Heart right ventricle (tissue), 16 donors: ENCODE results near the gene KTI12. TPM values are rescaled to one million over a fixed set of nuclear protein-coding genes. Genes with fewer than 3 reads are reported as not detected.

Experiments used
- ATAC-seq, 8 donors: fragments of 200-7000 bp; cut with Tn5 transposase; one replicate each; pipeline ENCODE4 v1.9.1; 2020; ENCODE audit warnings: mild to moderate bottlenecking in 8 of 8, moderate library complexity in 8 of 8, moderate number of reproducible peaks in 1 of 8
- DNase-seq, 2 donors: peaks; one replicate each; pipeline ENCODE4 v3.0.0-alpha.2; 2020
- H3K27ac ChIP-seq, 10 donors: fragments of 200-600 bp; sonication (generic) in 2 of 10; one replicate each; pipeline versions ENCODE4 v1.5.0 to v1.8.0; 2020 to 2022; ENCODE audit warnings: mild to moderate bottlenecking in 3 of 10
- H3K27me3 ChIP-seq, 7 donors: fragments of 200-600 bp; one replicate each; pipeline ENCODE4 v1.8.0; 2021 to 2022; ENCODE audit warnings: mild to moderate bottlenecking in 2 of 7
- H3K36me3 ChIP-seq, 9 donors: fragments of 200-600 bp; sonication (generic) in 1 of 9; one replicate each; pipeline versions ENCODE4 v1.5.0 to v1.8.0; 2020 to 2022; ENCODE audit warnings: mild to moderate bottlenecking in 2 of 9
- H3K4me1 ChIP-seq, 9 donors: fragments of 200-600 bp; sonication (generic) in 1 of 9; one replicate each; pipeline versions ENCODE4 v1.5.0 to v1.8.0; 2020 to 2022; ENCODE audit warnings: mild to moderate bottlenecking in 4 of 9
- H3K4me3 ChIP-seq, 10 donors: fragments of 200-600 bp; sonication (generic) in 2 of 10; one replicate each; pipeline versions ENCODE4 v1.5.0 to v1.8.0; 2020 to 2022; ENCODE audit warnings: mild to moderate bottlenecking in 7 of 10, moderate library complexity in 2 of 10
- H3K9me3 ChIP-seq, 11 donors: fragments of 200-600 bp in 10 of 11; sonication (generic) in 2 of 11; one replicate each; pipeline versions ENCODE4 v1.5.0 to v1.8.0; 2013 to 2022; ENCODE audit warnings: mild to moderate bottlenecking in 2 of 11, control low read depth in 1 of 11, moderate library complexity in 1 of 11
- CTCF ChIP-seq, 9 donors: fragments of 200-600 bp; sonication (generic) in 2 of 9; IDR thresholded peaks; one replicate each; pipeline versions ENCODE4 v1.5.0 to v1.8.0; 2021 to 2022; ENCODE audit warnings: antibody characterized with exemption in 9 of 9, mild to moderate bottlenecking in 5 of 9, moderate library complexity in 1 of 9
- WGBS, 2 donors: extraction: QIAGEN DNeasy Blood & Tissue Kit; methylation state at CpG; one replicate each; pipeline ENCODE4 v1.1.7; 2013; ENCODE audit warnings: inconsistent platforms in 1 of 2; 5-methylcytosine and 5-hydroxymethylcytosine counted together
- intact Hi-C, 10 donors: fragments of 100-400 bp; cut with DNase I; formaldehyde crosslinking; loops; one replicate each; pipeline versions ENCODE4 v1.11.1 to v1.14.2; 2022
- polyA plus RNA-seq, 2 donors: library from polyadenylated mRNA; stranded (reverse); fragments of 200-250 nt; gene quantifications; one replicate each; pipeline ENCODE4 v1.2.3, GENCODE V29; 2013
- total RNA-seq, 10 donors: library from RNA; stranded (reverse); fragmentation: NEBNext Ultra II Directional in 3 of 10; extraction: Animal tissue kit (Norgen Biotek cat#: 25700) in 3 of 10; gene quantifications; one replicate each; pipeline versions ENCODE4 v1.2.1 to v1.2.4, GENCODE V29; 2021 to 2023
- donor health status: Arrhythmogenic right ventricular cardiomyopathy.
- donor health status: ischemic (EF 13 %, LVEDD 7.1; RV severe dilation, severe dysfunction).
- donor health status: healthy with polysubstance abuse.
- donor health status: DM: no; HTN: yes; CAD: no.
- donor health status: DM: no; HTN: no; CAD: no.
- donor health status: ischemic (EF 25% LVEDD 6.9; RV normal size, moderate dysfunction).
- donor health status: ischemic (EF 25% LVEDD 5.7; RV mildly dilated, moderate dysfunction).
- donor health status: healthy.
- donor health status: DM: yes; HTN: yes; CAD: no.
- donor health status: Ischemic cardiomyopathy.
- donor health status: ischemic (EF 35%, LVEDD 5.7; RV mildly dilated, moderate dysfunction).
- donor health status: nonischemic (EF 11% LVEDD 7.7; RV severe dilation, severe dysfunction).
- donor health status: DM: yes; HTN: yes; CAD: no.
- donor health status: PGD.
- donor health status: ischemic (EF 29% LVEDD 5.4; RV normal size, mild dysfunction).
- donor health status: nonischemic (EF 23%, LVEDD 6.1; RV moderate dilation, normal function).

Gene KTI12
- total and polyA plus RNA-seq, 12 donors: 1.9 to 7.5 (median 3.5) TPM

- H3K4me1 ChIP-seq: peaks cover 2 to 43% (median 31%) of the 10 kb centered on the region in 9 donors
These were observed 25.7 kb upstream of the KTI12 start for GRCh38 chr1:52059321-52059720.

GRCh38 chr1:52057876-52058415 lies 24.3 kb upstream of the KTI12 start:
- Histone ChIP-seq H3K27me3 (no peaks in the 10 kb centered on the region), H3K9me3 (no peaks in the 10 kb centered on the region), H3K36me3 (peaks cover 0 to 39% (median 17%) of the 10 kb centered on the region in 9 donors), H3K4me1 (peaks cover 2 to 53% (median 37%) of the 10 kb centered on the region in 9 donors), H3K4me3 (peak overlapping the region in 3 of 10 donors; percentile 86 to 97 (median 92)), H3K27ac (peak overlapping the region in 3 of 10 donors; percentile 4 to 97 (median 96))
- no peak for ATAC-seq
- TF ChIP-seq CTCF (IDR thresholded peaks at IDR 0.05): no peak
- DNase-seq: no peak
- intact Hi-C loops: loop anchor here in 1 of 10 donors (5.0 kb wide), 1 partner anchor 181 kb away; the partner anchor contains the start of gene NRDC
- WGBS, 2 donors: 84 to 88% methylated on average over 1 of the region's 1 CpG

More at GRCh38 chr1:52059321-52059720, 25.7 kb upstream of the KTI12 start:
- ATAC-seq: no peak
- H3K9me3 ChIP-seq: no peaks in the 10 kb centered on the region
- no peak overlapping the region for H3K27ac ChIP-seq
- TF ChIP-seq CTCF (IDR thresholded peaks at IDR 0.05): no peak
- intact Hi-C loops: loop anchor here in 1 of 10 donors (5.0 kb wide), 1 partner anchor 182 kb away; the partner anchor contains the start of gene NRDC
- H3K4me3 ChIP-seq: no peak overlapping the region
- no peak for DNase-seq
- H3K27me3 ChIP-seq: no peaks in the 10 kb centered on the region
- H3K36me3 ChIP-seq: peaks cover 0 to 47% (median 21%) of the 10 kb centered on the region in 9 donors

GRCh38 chr1:52057255-52057654 lies 23.6 kb upstream of the KTI12 start:
- Histone ChIP-seq H3K27me3 (no peaks in the 10 kb centered on the region), H3K9me3 (no peaks in the 10 kb centered on the region), H3K4me3 (peak overlapping the region in 8 of 10 donors; percentile 73 to 99 (median 90)), H3K27ac (peak overlapping the region in 5 of 10 donors; percentile 88 to 97 (median 91)), H3K36me3 (peaks cover 0 to 39% (median 14%) of the 10 kb centered on the region in 9 donors), H3K4me1 (peaks cover 2 to 53% (median 37%) of the 10 kb centered on the region in 9 donors)
- DNase-seq (no peak), ATAC-seq (no peak)
- no peak for TF ChIP-seq CTCF (IDR thresholded peaks at IDR 0.05)
- 15 to 22% methylated on average over 1 of the region's 1 CpG for WGBS, 2 donors
- intact Hi-C loops: loop anchor here in 1 of 10 donors (5.0 kb wide), 1 partner anchor 180 kb away; the partner anchor contains the start of gene NRDC

- no peak for DNase-seq
- 0 to 2% methylated on average over 4 of the region's 4 CpGs for WGBS, 2 donors
- intact Hi-C loops: loop anchor here in 1 of 10 donors (5.0 kb wide), 1 partner anchor 180 kb away; the partner anchor contains the start of gene NRDC
These were observed 23.3 kb upstream of the KTI12 start for GRCh38 chr1:52056937-52057231.

More at GRCh38 chr1:52056937-52057231, 23.3 kb upstream of the KTI12 start:
- peaks cover 2 to 53% (median 37%) of the 10 kb centered on the region in 9 donors for H3K4me1 ChIP-seq
- H3K27ac ChIP-seq: peak overlapping the region in 9 of 10 donors; percentile 86 to 97 (median 91)
- no peaks in the 10 kb centered on the region for H3K9me3 ChIP-seq
- H3K4me3 ChIP-seq: peak overlapping the region; percentile 73 to 99 (median 90)
- no peak for ATAC-seq
- H3K27me3 ChIP-seq: no peaks in the 10 kb centered on the region
- TF ChIP-seq CTCF (IDR thresholded peaks at IDR 0.05): no peak
- H3K36me3 ChIP-seq: peaks cover 0 to 40% (median 14%) of the 10 kb centered on the region in 9 donors
